HG03571 (cell line): Measurements from ENCODE around the gene DSCAML1.

Experiments used
- ATAC-seq: cut with Tn5 transposase; IDR thresholded peaks from one replicate; pipeline ENCODE4 v1.9.1; 2021; ENCODE audit not compliant: unreplicated experiment

The DSCAML1 gene

GRCh38 chr11:117620086-117620485 lies 176.9 kb downstream of the DSCAML1 start:
- ATAC-seq: no peak

- ATAC-seq: no peak
Measured at GRCh38 chr11:117619661-117620060, 177.4 kb downstream of the DSCAML1 start.

GRCh38 chr11:117618982-117619355 lies 178.0 kb downstream of the DSCAML1 start:
- no peak for ATAC-seq

GRCh38 chr11:117618302-117618981 lies 178.6 kb downstream of the DSCAML1 start:
- no peak for ATAC-seq

GRCh38 chr11:117616979-117617378 lies 180.0 kb downstream of the DSCAML1 start:
- no peak for ATAC-seq

GRCh38 chr11:117614728-117615127 lies 182.3 kb downstream of the DSCAML1 start:
- no peak for ATAC-seq

- no peak for ATAC-seq
Measured at GRCh38 chr11:117613521-117613920, 183.5 kb downstream of the DSCAML1 start.

GRCh38 chr11:117612177-117612576 lies 184.8 kb downstream of the DSCAML1 start:
- no peak for ATAC-seq

- ATAC-seq: no peak
Measured at GRCh38 chr11:117610901-117611300, 186.1 kb downstream of the DSCAML1 start.

- no peak for ATAC-seq
Measured at GRCh38 chr11:117610045-117610444, 187.0 kb downstream of the DSCAML1 start.

GRCh38 chr11:117607449-117607848 lies 189.6 kb downstream of the DSCAML1 start:
- ATAC-seq: no peak

GRCh38 chr11:117606790-117607189 lies 190.2 kb downstream of the DSCAML1 start:
- no peak for ATAC-seq

GRCh38 chr11:117606211-117606610 lies 190.8 kb downstream of the DSCAML1 start:
- no peak for ATAC-seq

GRCh38 chr11:117605331-117605730 lies 191.7 kb downstream of the DSCAML1 start:
- no peak for ATAC-seq

- no peak for ATAC-seq
Measured at GRCh38 chr11:117604336-117604995, 192.6 kb downstream of the DSCAML1 start.

- ATAC-seq: no peak
Measured at GRCh38 chr11:117603932-117604331, 193.1 kb downstream of the DSCAML1 start.

GRCh38 chr11:117601006-117601708 lies 195.9 kb downstream of the DSCAML1 start:
- ATAC-seq: no peak

GRCh38 chr11:117600234-117600783 lies 196.7 kb downstream of the DSCAML1 start:
- ATAC-seq: no peak

GRCh38 chr11:117597071-117597470 lies 199.9 kb downstream of the DSCAML1 start:
- no peak for ATAC-seq

GRCh38 chr11:117595440-117595839 lies 201.6 kb downstream of the DSCAML1 start:
- no peak for ATAC-seq

GRCh38 chr11:117594721-117595120 lies 202.3 kb downstream of the DSCAML1 start:
- no peak for ATAC-seq

- no peak for ATAC-seq
Measured at GRCh38 chr11:117593065-117593464, 204.0 kb downstream of the DSCAML1 start.
